GM19455 (cell line): ENCODE measurements around the gene TOR3A.
"Not testable (repeated sequence)": the region's sequence is repeated elsewhere in the genome, so short reads cannot be mapped to it uniquely, and the experiment has no call there.

Source experiments
- ATAC-seq: cut with Tn5 transposase; IDR thresholded peaks from one replicate; pipeline ENCODE4 v1.9.1; 2021; ENCODE audit not compliant: unreplicated experiment

The TOR3A gene

GRCh38 chr1:179107706-179108629, 26.1 kb downstream of the TOR3A start:
- ATAC-seq, result no peak

- no peak for ATAC-seq
These were observed 26.8 kb downstream of the TOR3A start for GRCh38 chr1:179108644-179109043.

- no peak for ATAC-seq
These were observed 33.3 kb downstream of the TOR3A start for GRCh38 chr1:179115181-179115580.

DNA sequence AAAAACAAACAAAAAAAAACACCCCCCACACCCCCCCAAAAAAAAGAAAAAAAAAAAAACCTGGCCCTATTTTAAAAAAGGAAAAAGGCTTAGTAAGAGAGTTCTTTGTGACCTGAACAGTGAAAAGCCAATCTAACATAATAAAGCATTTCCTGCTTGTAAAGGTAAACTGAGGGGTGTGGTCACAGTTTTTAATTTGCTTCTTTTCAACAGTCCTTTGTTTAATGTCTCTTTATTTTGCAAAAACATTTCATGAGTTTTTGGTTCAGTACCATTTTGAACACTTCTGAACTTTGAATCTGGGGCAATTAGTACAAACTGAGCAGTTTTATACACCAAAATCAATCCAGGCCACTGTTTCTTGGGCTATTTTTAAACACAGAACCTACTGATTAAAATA, 37.6 kb downstream of the TOR3A start:
- ATAC-seq, result no peak

GRCh38 chr1:179120736-179121135, 38.9 kb downstream of the TOR3A start:
- no peak for ATAC-seq

DNA sequence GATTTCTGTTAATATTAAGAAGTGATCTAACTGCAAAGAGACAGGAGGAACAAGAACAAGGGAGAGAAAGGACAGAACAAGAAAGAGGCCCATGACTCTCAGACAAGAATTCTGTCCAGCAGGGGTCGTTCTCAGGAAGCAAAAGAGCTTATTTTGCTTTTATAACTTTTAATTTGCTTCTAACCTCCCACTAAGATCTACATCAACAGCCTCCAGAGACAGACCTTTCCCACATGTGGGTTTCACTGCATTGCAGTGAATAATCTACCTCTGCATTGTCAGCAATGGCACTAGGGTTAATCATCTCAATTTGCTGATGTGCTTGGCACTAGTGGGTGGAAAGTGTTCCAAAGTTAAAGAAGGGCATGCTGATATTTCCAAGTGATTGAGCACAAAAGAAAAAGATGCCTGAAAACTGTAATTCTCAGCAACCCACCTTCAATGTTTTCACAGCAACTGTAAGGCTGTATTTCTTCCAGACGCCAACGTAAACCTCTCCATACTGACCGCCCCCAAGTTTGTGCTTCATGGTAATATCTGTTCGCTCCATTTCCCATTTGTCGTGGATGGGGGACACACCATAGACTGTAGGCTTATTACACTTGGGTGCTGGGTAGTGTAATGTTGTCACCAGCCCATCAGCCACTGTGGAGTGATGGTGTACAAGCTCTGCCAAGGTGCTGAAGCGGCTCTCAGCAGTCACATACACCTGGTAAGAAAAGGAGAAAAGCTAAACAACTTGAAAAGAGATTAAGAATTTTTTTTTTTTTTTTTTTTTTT, 39.5 kb downstream of the TOR3A start:
- ATAC-seq, result no peak

- ATAC-seq, result no peak
These were observed 43.0 kb downstream of the TOR3A start for GRCh38 chr1:179124873-179125272.

DNA sequence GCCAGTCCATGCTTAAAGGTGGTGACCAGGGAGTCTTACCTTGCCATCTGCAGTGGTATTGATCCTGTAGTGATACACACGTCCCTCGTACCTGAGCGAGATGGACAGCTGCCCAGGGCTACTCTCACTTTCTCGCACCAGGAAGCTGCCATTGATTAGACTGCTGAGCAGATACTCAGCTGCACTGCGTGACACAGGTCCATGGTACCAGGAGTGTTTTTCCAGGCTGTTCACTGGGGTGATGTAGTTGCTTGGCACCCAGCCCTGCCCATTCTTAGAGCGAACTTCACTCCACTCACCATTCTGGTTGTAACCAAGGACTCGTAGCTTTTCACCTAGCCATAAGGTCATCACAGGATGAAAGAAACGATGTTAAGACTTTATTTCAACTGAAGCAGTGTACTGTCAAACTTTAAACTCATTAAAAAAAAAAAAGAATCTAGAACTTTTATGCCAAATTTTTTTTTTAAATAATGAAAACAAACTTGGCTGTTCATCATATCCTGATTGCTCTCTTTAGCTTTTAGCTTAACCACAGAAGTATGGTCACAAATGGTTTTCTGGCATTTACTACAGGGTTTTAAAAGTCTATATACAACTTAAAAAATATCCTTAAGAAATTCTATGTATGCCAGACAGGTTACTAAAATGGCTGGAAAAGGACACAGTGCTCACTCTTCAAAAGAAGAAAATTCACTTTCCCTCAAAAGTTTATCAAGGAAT, 44.6 kb downstream of the TOR3A start:
- no peak for ATAC-seq

GRCh38 chr1:179127163-179127895, 45.5 kb downstream of the TOR3A start:
- no peak for ATAC-seq

DNA sequence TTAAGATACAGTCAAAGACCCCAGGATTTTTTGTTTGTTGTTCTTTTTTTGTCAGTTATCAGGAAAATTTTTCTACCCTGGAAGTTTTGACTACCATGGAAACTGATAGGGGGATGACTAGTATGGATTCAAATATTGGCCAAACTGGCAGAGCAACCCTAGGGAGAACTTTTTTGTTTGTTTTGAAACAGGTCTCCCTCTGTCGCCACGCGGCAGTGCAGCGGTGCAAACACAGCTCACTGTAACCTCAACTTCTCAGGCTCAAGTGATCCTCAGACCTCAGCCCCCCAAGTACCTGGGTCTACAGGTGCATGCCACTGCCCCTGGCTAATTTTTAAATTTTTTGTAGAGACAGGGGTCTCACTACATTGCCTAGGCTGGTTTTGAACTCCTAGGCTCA, 46.6 kb downstream of the TOR3A start:
- no peak for ATAC-seq

DNA sequence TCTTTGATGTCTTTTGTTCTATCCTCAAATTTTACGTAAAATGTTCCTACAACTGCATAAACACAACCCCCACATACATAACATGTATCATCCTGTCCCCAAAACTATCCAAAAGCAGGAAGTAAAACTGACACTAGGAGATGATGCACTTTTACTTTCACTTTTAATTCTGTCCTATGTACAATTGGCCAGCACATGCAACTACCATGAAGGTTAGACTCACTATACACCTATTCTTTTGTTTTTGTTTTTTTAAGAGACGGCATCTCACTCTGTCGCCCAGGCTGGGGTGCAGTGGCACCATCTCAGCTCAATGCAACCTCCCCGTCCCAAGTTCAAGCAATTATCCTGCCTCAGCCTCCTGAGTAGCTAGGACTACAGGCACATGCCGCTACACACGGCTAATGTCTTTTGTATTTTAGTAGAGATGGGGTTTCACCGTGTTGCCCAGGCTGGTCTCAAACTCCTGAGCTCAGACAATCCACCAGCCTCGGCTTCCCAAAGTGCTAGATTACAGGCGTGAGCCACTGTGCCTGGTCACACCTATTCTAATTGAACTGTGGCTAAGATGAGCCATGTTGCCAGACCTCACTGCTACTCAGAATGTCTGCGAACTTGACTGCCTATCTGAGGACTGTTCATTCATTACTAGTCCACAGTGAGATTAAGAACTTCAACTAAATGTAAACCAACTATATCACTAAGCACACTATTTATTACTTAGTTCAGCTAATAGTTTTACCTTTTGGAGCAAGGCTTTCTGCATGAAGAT, 48.0 kb downstream of the TOR3A start:
- ATAC-seq, result peak; percentile 97

DNA sequence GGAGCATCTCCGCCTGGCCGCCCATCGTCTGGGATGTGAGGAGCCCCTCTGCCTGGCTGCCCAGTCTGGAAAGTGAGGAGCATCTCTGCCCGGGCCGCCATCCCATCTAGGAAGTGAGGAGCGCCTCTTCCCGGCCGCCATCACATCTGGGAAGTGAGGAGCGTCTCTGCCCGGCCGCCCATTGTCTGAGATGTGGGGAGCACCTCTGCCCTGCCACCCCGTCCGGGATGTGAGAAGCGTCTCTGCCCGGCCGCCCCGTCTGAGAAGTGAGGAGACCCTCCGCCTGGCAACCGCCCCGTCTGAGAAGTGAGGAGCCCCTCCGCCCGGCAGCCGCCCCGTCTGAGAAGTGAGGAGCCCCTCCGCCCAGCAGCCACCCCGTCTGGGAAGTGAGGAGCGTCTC, 53.3 kb downstream of the TOR3A start:
- not testable (repeated sequence) for ATAC-seq

DNA sequence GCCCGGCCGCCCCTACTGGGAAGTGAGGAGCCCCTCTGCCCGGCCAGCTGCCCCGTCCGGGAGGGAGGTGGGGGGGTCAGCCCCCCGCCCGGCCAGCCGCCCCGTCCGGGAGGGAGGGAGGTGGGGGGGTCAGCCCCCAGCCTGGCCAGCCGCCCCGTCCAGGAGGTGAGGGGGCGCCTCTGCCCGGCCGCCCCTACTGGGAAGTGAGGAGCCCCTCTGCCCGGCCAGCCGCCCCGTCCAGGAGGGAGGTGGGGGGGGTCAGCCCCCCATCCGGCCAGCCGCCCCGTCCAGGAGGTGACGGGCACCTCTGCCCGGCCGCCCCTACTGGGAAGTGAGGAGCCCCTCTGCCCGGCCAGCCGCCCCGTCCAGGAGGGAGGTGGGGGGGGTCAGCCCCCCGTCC, 53.8 kb downstream of the TOR3A start:
- ATAC-seq, result not testable (repeated sequence)

GRCh38 chr1:179137617-179138255, 55.9 kb downstream of the TOR3A start:
- no peak for ATAC-seq

- not testable (repeated sequence) for ATAC-seq
These were observed 56.9 kb downstream of the TOR3A start for GRCh38 chr1:179138755-179139154.

DNA sequence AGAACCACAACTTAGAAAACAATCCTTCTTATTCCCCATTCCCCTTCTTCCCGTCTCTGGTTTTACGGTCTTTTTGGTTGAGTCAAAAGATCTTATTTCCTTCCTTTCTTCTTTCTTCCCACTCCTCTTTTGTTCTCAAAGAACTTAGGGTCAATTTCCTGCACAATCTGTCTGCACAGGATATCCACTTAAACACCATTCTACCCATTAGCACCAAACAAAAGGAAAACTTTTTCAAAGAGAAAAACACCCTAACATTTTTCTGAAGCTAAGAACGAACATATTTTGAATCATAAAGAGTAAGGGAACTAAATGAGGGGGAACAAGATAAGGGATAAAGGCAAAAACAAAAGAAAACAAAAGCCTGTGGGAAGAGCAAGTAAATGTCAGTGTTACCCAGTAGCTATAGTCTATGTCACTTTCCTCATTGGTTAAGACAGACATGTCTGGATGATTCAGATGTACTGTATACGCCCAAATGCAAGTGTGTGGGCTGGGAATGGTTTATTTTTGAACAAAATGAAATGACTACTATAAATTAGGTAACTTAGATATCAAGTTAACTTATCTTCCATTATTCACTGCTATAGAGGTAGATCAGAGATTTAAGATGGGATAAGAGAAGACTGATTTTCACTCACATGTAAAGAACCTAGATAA, 59.9 kb downstream of the TOR3A start:
- ATAC-seq, result no peak

GRCh38 chr1:179142889-179143299, 61.0 kb downstream of the TOR3A start:
- no peak for ATAC-seq

GRCh38 chr1:179143322-179143721, 61.5 kb downstream of the TOR3A start:
- ATAC-seq, result no peak

DNA sequence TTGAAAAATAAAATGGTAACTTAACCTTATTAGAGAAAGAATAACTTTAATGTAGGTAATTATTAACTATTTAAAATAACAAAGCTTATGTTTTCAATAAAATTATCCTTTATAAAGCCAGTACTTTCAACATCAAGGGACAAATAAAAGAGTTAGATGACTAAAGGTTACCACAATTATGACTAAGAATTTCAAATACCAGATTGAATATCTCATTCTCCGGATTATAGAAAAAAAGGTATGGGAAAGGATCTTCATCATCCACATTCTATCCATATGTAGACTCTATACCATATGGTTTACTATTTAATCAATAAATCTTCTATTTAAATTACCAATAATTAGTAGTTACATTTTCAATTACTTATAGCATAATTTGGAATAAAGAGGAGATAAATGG, 62.8 kb downstream of the TOR3A start:
- no peak for ATAC-seq
